IMR-90 (cell line): Measurements from ENCODE around the gene PCMTD2. TPM values are rescaled to one million over a fixed set of nuclear protein-coding genes. Genes with fewer than 3 reads are reported as not detected.

Source experiments
- ATAC-seq: fragments of 200-7000 bp; cut with Tn5 transposase; 2 replicates; pipeline ENCODE4 v1.9.1; 2020; ENCODE audit warnings: low read depth, mild to moderate bottlenecking, moderate library complexity
- BruUV-seq: library from RNA; stranded (reverse); fragments of 400-500 nt; replicated peaks from 2 replicates; lab custom pipeline; 2021; lab: Mats Ljungman, UMichigan
- CTCF ChIA-PET: fragments of 300-600 bp; formaldehyde crosslinking; extraction: SDS; loops from one replicate; lab custom pipeline; 2021; ENCODE audit warnings: antibody characterized with exemption; lab: Yijun Ruan, JAX
- POLR2A ChIA-PET: fragments of 300-600 bp; sonication (Branson Sonifier 250); formaldehyde crosslinking; loops from one replicate; lab custom pipeline; 2022; ENCODE audit warnings: antibody characterized with exemption; ENCODE audit not compliant: unreplicated experiment; lab: Charles Lee
- DNase-seq: peaks from one replicate; pipeline ENCODE4 v3.0.0; 2013
- H2AFZ ChIP-seq: replicated peaks from 2 replicates; pipeline ENCODE3; 2013; ENCODE audit warnings: low read length, mild to moderate bottlenecking; ENCODE audit not compliant: poor library complexity
- H2AK5ac ChIP-seq: 2 replicates; pipeline ENCODE4 v1.6.1; 2013; ENCODE audit warnings: low read depth, low read length, inconsistent platforms
- H2AK9ac ChIP-seq: replicated peaks from 2 replicates; pipeline ENCODE3; 2013; ENCODE audit warnings: mild to moderate bottlenecking, low read depth, low read length, moderate library complexity; ENCODE audit not compliant: poor library complexity
- H2BK120ac ChIP-seq: 2 replicates; pipeline ENCODE4 v1.6.1; 2013; ENCODE audit warnings: low read depth, low read length, inconsistent platforms
- H2BK15ac ChIP-seq: 3 replicates; pipeline ENCODE4 v1.6.1; 2013; ENCODE audit warnings: low read depth, low read length, inconsistent platforms
- H2BK20ac ChIP-seq: 2 replicates; pipeline ENCODE4 v1.6.1; 2013; ENCODE audit warnings: low read depth, mild to moderate bottlenecking, inconsistent platforms, low read length, moderate library complexity
- H2BK5ac ChIP-seq: 2 replicates; pipeline ENCODE4 v1.6.1; 2013; ENCODE audit warnings: mild to moderate bottlenecking, low read depth, low read length, inconsistent platforms; ENCODE audit not compliant: poor library complexity, severe bottlenecking
- H3K14ac ChIP-seq: replicated peaks from 2 replicates; pipeline ENCODE4 v1.6.1; 2013; ENCODE audit warnings: low read depth, low read length, inconsistent platforms
- H3K18ac ChIP-seq: 2 replicates; pipeline ENCODE4 v1.6.1; 2013; ENCODE audit warnings: low read depth, low read length, control low read depth
- H3K23ac ChIP-seq: 2 replicates; pipeline ENCODE4 v1.6.1; 2013; ENCODE audit warnings: low read depth, low read length, inconsistent platforms
- H3K27ac ChIP-seq: 2 replicates; pipeline ENCODE4 v1.5.1; 2013; ENCODE audit warnings: mild to moderate bottlenecking, control low read depth, low read length; ENCODE audit not compliant: insufficient read depth
- H3K27me3 ChIP-seq: 2 replicates; pipeline ENCODE4 v1.6.1; 2013; ENCODE audit warnings: low read length; ENCODE audit not compliant: control insufficient read depth, insufficient read depth
- H3K36me3 ChIP-seq: 2 replicates; pipeline ENCODE4 v1.6.1; 2013; ENCODE audit warnings: low read length, mixed read lengths; ENCODE audit not compliant: control insufficient read depth, insufficient read depth
- H3K4ac ChIP-seq: 2 replicates; pipeline ENCODE4 v1.6.1; 2013; ENCODE audit warnings: low read depth, low read length, inconsistent platforms
- H3K4me1 ChIP-seq: 2 replicates; pipeline ENCODE4 v1.6.1; 2013; ENCODE audit warnings: low read length, mixed read lengths; ENCODE audit not compliant: control insufficient read depth, insufficient read depth
- H3K4me2 ChIP-seq: 2 replicates; pipeline ENCODE4 v1.6.1; 2013; ENCODE audit warnings: low read depth, mild to moderate bottlenecking, control low read depth, low read length, moderate library complexity
- H3K4me3 ChIP-seq: 2 replicates; pipeline ENCODE4 v1.5.1; 2013; ENCODE audit warnings: low read depth, mild to moderate bottlenecking, control low read depth, low read length, moderate library complexity; ENCODE audit not compliant: insufficient read depth
- H3K56ac ChIP-seq: 2 replicates; pipeline ENCODE4 v1.6.1; 2013; ENCODE audit warnings: low read length, inconsistent platforms; ENCODE audit not compliant: insufficient read depth; ENCODE audit errors: extremely low read depth
- H3K79me1 ChIP-seq, 2 experiments: 2 replicates each; pipeline ENCODE4 v1.6.1; 2013; ENCODE audit warnings: low read length in 2 of 2, inconsistent platforms in 1 of 2, low read depth in 1 of 2
- H3K9ac ChIP-seq: 2 replicates; pipeline ENCODE4 v1.6.1; 2013; ENCODE audit warnings: low read depth, low read length, control low read depth
- H3K9me1 ChIP-seq: 2 replicates; pipeline ENCODE4 v1.6.1; 2013; ENCODE audit warnings: low read length, inconsistent platforms; ENCODE audit not compliant: insufficient read depth
- H3K9me3 ChIP-seq: 2 replicates; pipeline ENCODE4 v1.6.1; 2013; ENCODE audit warnings: low read length; ENCODE audit not compliant: control insufficient read depth, insufficient read depth
- H4K20me1 ChIP-seq: 2 replicates; pipeline ENCODE4 v1.6.1; 2013; ENCODE audit warnings: low read length, inconsistent platforms; ENCODE audit not compliant: insufficient read depth
- H4K5ac ChIP-seq: 2 replicates; pipeline ENCODE4 v1.6.1; 2013; ENCODE audit warnings: mild to moderate bottlenecking, low read depth, low read length, control low read depth
- H4K8ac ChIP-seq, 2 experiments: 2 replicates each; pipeline ENCODE4 v1.6.1; 2013; ENCODE audit warnings: low read depth in 2 of 2, low read length in 2 of 2, control low read depth in 1 of 2, inconsistent platforms in 1 of 2
- H4K91ac ChIP-seq: 2 replicates; pipeline ENCODE4 v1.6.1; 2013; ENCODE audit warnings: low read depth, low read length, inconsistent platforms; ENCODE audit not compliant: insufficient read depth
- RCOR1 ChIP-seq: IDR thresholded peaks from 2 replicates; pipeline ENCODE4 v1.6.1; 2012; ENCODE audit warnings: mild to moderate bottlenecking, low read length, improper control_type of control experiment; ENCODE audit not compliant: insufficient replicate concordance
- WGBS, 2 experiments: methylation state at CpG; one replicate each; pipeline versions ENCODE4 v1.1.5 to v1.1.7; 2013; ENCODE audit warnings: missing lambda C conversion rate in 2 of 2; ENCODE audit not compliant: insufficient read length in 1 of 2; ENCODE audit errors: extremely low coverage in 2 of 2; 5-methylcytosine and 5-hydroxymethylcytosine counted together
- dilution Hi-C: fragments of 300-500 bp; cut with HindIII; formaldehyde crosslinking; loops from one replicate; pipeline ENCODE4 v1.14.3; 2018; ENCODE audit warnings: low sequenced_read_pairs; ENCODE audit not compliant: unreplicated experiment
- in situ Hi-C: fragments of 300-500 bp; cut with MboI; formaldehyde crosslinking; loops from 3 replicates; pipeline ENCODE4 v1.14.3; 2019; ENCODE audit warnings: low sequenced_read_pairs, inconsistent platforms, mixed read lengths
- intact Hi-C: fragments of 100-400 bp; cut with micrococcal nuclease; formaldehyde crosslinking; loops from 2 replicates; pipeline ENCODE4 v1.10.0; 2022
- polyA plus RNA-seq, 3 experiments: library from polyadenylated mRNA; depleted of rRNA; stranded (reverse); fragments of >200 nt; gene quantifications; 2 replicates each; pipeline ENCODE4 v1.2.3, GENCODE V29; 2012; ENCODE audit warnings: low replicate concordance in 1 of 3
- total RNA-seq: library from RNA; depleted of rRNA; stranded (reverse); fragments of >200 nt; gene quantifications from 2 replicates; pipeline ENCODE4 v1.2.3, GENCODE V29; 2012

The PCMTD2 gene
- total and polyA plus RNA-seq, 2 of the 4 experiments (the other 2 are of a cell fraction) = 23.6 to 28.3 TPM

DNA sequence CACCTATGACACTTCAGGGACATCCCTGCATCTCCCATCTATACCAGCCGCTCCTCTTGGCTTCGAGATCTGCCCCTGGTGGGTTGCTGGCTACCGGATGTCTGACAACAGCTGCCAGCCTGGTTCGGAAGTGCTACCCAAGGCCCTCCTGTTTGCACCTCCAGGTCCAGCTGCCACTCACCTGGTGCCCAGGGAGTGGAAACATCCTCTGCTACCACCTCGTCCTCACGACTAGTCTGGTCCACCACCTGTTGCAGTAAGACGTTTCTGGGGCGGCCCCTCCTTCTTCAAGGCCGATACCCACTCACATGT, 8.3 kb upstream of the PCMTD2 start:
- H4K91ac ChIP-seq = no peak overlapping the region
- no peak overlapping the region for H2AFZ ChIP-seq
- no peaks in the 10 kb centered on the region for H4K20me1 ChIP-seq
- no TSS peak for BruUV-seq
- no peak overlapping the region for H3K4ac ChIP-seq
- no peak for TF ChIP-seq RCOR1
- no peak overlapping the region for H3K4me3 ChIP-seq
- H3K9me3 ChIP-seq = no peaks in the 10 kb centered on the region
- ChIA-PET CTCF (no interaction called here), POLR2A (no interaction called here)
- no peak overlapping the region for H2AK9ac ChIP-seq
- no peak overlapping the region for H2BK20ac ChIP-seq
- no peaks in the 10 kb centered on the region for H3K36me3 ChIP-seq
- no peak overlapping the region for H3K9ac ChIP-seq
- in situ Hi-C loops = no loop called here
- H2BK5ac ChIP-seq = no peak overlapping the region
- dilution Hi-C loops = no loop called here
- peaks cover 61% of the 10 kb centered on the region for H3K27me3 ChIP-seq
- intact Hi-C loops = no loop called here
- no peak overlapping the region for H3K4me2 ChIP-seq
- H3K18ac ChIP-seq = no peak overlapping the region
- DNase-seq (no peak), ATAC-seq (no peak)
- no peak overlapping the region for H3K27ac ChIP-seq
- H3K4me1 ChIP-seq = no peaks in the 10 kb centered on the region
- H4K5ac ChIP-seq = no peak overlapping the region
- no peak overlapping the region for H2BK15ac ChIP-seq
- no peak overlapping the region for H2AK5ac ChIP-seq
- no peak overlapping the region for H4K8ac ChIP-seq
- H3K14ac ChIP-seq = no peak overlapping the region
- no peaks in the 10 kb centered on the region for H3K79me1 ChIP-seq
- no peaks in the 10 kb centered on the region for H3K9me1 ChIP-seq
- H3K23ac ChIP-seq = no peak overlapping the region
- WGBS, 2 experiments = 17% methylated on average over 1 of the region's 9 CpGs; no CpG with 5 or more reads in 1 of the 2 experiments
- no peak overlapping the region for H3K56ac ChIP-seq
- no peak overlapping the region for H2BK120ac ChIP-seq
